M059J (cell line): ENCODE data around the gene ATOSA. TPM values are rescaled to one million over a fixed set of nuclear protein-coding genes. Genes with fewer than 3 reads are reported as not detected.

Experiments
- DNase-seq: peaks from one replicate; pipeline ENCODE4 v3.0.0-alpha.2; 2012; ENCODE audit warnings: low read depth
- total RNA-seq: library from RNA; depleted of rRNA; stranded (reverse); fragments of >200 nt; shearing (Covaris generic); gene quantifications from 2 replicates; pipeline ENCODE4 v1.2.3, GENCODE V29; 2014; rRNA removed

Gene ATOSA
- total RNA-seq, 1 experiment from 2014 or later: 13.2 TPM

DNA sequence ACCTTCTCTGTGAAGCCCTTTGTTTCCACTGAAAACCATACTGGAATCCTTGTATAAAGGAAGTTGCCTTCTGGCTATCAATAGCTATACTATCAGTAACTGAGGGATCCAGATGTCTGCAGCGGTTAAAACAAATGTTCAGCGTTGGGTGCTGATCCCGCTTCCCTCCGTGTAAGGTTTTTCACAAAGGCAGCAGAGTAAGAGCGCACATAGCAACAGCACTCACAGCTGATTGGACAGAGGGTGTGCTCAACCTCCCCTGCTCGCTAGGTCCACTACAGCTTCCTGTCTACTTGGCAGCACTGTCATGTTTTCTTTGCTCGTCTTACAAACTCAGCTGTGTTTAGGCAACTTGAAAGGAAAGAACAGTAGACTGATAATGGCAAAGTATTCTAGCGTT, 27.3 kb downstream of the ATOSA start:
- DNase-seq: peak; percentile 90

GRCh38 chr15:52651114-52651513, 28.1 kb downstream of the ATOSA start:
- no peak for DNase-seq

DNA sequence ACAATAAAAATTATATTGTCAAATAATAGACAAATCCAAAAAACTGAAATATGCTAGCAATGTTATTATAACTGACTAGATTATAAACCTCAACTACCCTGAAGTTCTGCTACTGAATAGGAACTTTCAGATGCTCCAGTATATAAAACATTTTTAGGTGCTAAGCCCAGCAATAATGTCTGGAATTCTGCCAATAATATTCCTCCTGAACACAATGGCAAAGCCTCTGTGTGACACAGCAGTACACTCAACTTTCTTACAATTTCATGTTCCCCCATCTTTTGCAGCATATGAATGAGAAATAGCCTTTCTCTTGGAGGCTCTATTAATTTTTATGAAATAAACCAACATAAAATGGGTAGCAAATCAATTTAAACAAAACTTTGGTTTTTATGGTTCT, 29.5 kb downstream of the ATOSA start:
- DNase-seq: no peak

- DNase-seq: no peak
These were observed 33.3 kb downstream of the ATOSA start for GRCh38 chr15:52645916-52646315.

DNA sequence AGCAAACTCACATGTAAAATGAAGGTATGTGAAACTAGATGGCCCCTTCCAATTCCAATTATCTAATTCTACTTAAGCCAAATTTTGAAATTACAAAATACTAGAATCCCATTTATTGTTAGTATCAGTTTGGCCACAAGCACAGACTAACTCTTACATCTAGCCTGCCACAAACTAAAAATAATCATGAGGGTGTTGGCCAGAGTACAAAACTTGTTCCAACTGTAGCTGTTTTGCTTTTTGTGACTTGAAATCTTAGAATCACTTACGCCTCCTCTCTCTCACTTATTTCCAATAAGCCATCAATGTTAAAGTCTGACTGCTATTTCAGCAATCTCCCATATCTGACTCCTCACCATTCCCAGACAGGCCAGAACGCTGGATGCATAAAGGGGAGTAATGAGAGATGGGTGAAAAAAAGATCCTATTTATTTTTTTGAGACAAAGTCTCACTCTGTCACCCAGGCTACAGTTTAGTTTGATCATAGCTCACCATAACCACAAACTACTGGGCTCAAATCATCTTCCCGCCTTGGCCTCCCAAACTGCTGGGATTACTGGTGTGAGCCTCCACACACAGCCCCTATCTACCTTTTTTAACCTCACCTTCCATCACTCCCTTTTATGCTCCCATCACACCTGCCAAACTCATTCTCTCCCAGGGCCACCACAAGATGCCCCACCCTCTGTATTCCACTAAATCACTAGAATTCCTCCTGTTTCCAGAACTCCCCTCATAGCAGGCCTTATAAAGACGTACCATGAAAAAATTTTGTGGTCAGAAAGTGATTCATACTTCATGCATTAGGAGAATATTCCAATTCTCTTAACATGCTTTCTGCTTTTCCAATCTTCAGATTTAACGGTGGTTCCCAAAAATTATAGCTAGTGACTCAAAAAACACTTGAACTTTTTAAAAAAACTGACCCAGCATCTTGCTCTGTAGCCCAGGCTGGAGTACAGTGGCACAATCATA, 36.5 kb downstream of the ATOSA start:
- DNase-seq: peak; percentile 72

GRCh38 chr15:52636459-52636858, 42.7 kb downstream of the ATOSA start:
- peak; percentile 51 for DNase-seq

GRCh38 chr15:52635908-52636307, 43.3 kb downstream of the ATOSA start:
- DNase-seq: no peak

Other genes with a start within 250 kb of the ATOSA start
- 14.7 and 23.6 TPM in 2 replicates for gene MYO5A, start 150.5 kb downstream of the ATOSA start, total RNA-seq
- gene ARPP19, start 110.4 kb downstream of the ATOSA start, total RNA-seq: 133 and 137 TPM in 2 replicates
- 0.07 and 1.1 TPM in 2 replicates for gene ONECUT1, start 110.9 kb upstream of the ATOSA start, total RNA-seq